ENCODE measurements around the gene PILRB.
"Not testable (repeated sequence)": the region's sequence is repeated elsewhere in the genome, so short reads cannot be mapped to it uniquely, and the experiment has no call there.

DNA sequence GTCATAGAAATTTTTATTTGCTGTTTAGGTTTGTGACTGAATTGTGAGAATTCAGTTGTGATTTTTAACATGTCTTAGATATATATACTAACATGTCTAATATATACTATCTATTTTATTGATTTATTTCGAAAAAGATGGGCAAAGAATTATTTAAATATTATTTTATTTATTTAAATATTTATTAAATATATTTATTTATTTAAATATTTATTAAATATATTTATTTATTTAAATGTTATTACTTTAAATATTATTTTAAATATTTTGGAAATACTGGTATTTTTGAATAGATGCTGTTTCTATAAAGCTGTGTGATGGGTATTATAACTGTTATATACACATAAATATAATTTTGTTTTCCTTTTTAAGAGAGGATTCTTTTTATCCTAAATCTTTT lies 36.3 kb upstream of the PILRB start:
- TF ChIP-seq ZNF274 (IDR thresholded peaks at IDR 0.05; ENCODE audit: low read depth, low read length); YY1 (IDR thresholded peaks at IDR 0.05; ENCODE audit: insufficient read depth, insufficient read length): not testable (repeated sequence)

All from NT2/D1 (cell line).